HUDEP-2 (cell line): Measurements from ENCODE around the gene TBX1.
"Not testable (repeated sequence)": the region's sequence is repeated elsewhere in the genome, so short reads cannot be mapped to it uniquely, and the experiment has no call there.

ENCODE experiments used
- DNase-seq, 76 experiments: peaks; one replicate each; lab custom pipeline; 2025; ENCODE audit not compliant: unreplicated experiment in 76 of 76; lab: John Stamatoyannopoulos, UW

Gene TBX1

DNA sequence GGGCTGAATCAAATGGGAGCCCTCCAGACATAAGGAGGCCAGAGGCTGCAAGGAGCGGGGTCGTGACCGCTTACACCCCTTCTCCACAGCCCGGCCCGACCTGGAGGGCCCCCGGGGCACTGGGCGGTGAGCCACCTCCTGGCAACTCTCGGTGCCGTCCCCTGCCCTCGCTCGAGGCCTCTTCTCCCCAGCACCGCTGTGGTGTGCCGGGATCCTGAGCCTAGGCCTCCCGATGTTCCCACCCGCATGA is 37.7 kb upstream of the TBX1 start:
- DNase-seq: peak in 6 of 76 experiments; percentile 47 to 84 (median 56)

DNA sequence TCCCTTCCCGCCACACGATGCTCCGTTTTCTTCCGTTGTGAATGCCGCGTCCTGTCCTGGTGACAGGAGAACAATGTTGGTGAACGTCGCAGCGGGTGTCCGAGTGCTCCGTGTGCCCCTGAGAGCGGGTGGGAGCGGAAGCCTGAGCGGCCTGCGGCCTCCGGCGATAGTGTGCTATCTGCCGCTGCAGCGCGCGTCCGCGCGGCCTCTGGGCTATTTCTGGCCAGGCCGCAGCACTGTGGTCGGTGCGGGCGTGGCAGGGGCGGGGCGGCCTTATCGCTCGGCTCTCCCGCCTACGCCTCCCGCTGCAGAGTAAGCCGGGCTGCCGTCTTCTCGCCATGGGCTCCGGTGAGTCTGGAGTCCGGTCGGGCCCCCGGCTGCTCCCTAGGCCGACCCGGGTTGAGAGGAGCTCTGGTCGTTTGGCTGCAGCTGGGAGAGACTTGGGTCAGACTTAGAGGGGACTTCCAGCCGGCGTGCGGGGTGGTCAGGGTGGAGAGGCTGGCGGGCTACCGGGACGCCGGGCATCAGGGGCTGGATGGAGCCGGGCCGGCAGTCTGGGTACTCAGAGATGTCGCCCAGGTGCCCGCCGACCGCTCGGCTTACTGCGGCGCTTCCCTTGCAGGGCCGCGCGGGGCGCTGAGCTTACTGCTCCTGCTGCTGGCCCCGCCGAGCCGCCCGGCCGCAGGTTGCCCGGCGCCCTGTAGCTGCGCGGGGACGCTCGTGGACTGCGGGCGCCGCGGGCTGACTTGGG is 37.2 kb upstream of the TBX1 start, which contains the start of gene GP1BB:
Gene GP1BB (plus strand): TSS at position 308 of the 751 bp plus-strand sequence. CDS start 31 bp downstream, at position 339.
- peak in 74 of 76 experiments; percentile 23 to 92 (median 72) for DNase-seq

DNA sequence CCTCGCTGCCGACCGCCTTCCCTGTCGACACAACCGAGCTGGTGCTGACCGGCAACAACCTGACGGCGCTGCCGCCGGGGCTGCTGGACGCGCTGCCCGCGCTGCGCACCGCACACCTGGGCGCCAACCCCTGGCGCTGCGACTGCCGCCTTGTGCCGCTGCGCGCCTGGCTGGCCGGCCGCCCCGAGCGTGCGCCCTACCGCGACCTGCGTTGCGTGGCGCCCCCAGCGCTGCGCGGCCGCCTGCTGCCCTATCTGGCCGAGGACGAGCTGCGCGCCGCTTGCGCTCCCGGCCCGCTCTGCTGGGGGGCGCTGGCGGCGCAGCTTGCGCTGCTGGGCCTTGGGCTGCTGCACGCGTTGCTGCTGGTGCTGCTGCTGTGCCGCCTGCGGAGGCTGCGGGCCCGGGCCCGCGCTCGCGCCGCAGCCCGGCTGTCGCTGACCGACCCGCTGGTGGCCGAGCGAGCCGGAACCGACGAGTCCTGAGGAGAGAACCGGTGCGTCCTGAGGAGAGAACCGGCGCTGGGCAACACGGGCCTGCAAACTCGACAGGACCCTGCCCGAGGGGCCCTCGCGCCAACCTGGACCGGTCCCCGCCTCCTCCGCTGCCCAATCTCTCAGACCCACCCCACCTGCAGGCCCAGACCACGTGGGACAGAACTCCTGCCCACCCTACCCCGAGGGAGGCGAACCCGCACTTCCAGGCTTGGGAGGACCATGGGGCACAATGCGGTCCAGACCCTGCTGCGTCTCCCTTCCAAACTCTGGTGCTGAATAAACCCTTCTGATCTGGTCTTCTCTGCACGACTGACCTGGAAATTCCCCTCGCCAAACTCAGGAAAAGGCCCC is 36.4 kb upstream of the TBX1 start:
- DNase-seq: peak in 62 of 76 experiments; percentile 6 to 73 (median 46)

DNA sequence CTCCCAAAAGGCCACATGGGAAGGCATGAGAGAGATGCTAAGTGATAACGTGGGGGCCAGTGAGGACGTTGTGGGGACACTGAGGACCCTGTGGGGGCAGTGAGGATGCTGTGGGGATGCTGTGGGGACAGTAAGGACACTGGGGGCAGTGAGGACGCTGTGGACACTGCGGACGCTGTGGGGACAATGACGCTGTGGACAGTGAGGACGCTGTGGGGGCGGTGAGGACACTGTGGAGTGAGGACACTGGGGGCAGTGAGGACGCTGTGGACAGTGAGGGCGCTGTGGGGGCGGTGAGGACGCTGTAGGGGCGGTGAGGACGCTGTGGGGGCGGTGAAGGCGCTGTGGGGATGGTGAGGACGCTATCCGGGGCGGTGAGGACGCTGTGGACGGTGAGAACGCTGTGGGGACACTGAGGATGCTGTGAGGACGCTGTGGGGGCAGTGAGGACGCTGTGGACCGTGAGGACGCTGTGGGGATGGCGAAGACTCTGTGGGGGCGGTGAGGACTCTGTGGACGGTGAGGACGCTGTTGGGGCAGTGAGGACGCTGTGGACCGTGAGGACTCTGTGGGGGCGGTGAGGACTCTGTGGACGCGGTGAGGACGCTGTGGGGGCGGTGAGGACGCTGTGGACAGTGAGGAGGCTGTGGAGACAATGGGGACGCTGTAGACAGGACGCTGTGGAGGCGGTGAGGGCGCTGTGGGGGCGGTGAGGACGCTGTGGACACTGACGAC is 35.5 kb upstream of the TBX1 start:
- no peak for DNase-seq

DNA sequence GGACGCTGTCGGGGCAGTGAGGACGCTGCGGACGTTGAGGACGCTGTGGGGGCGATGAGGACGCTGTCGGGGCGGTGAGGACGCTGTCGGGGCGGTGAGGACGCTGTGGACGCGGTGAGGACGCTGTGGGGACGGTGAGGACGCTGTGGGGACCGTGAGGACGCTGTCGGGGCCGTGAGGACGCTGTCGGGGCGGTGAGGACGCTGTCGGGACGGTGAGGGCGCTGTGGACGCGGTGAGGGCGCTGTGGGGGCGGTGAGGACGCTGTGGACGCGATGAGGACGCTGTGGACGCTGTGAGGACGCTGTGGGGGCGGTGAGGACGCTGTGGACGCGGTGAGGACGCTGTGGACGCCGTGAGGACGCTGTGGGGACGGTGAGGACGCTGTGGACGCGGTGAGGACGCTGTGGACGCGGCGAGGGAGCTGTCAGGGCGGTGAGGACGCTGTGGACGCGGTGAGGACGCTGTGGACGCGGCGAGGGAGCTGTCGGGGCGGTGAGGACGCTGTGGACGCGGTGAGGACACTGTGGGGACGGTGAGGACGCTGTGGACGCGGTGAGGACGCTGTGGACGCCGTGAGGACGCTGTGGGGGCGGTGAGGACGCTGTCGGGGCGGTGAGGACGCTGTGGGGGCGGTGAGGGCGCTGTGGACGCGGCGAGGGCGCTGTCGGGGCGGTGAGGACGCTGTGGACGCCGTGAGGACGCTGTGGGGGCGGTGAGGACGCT is 34.4 kb upstream of the TBX1 start:
- DNase-seq: not testable (repeated sequence)

DNA sequence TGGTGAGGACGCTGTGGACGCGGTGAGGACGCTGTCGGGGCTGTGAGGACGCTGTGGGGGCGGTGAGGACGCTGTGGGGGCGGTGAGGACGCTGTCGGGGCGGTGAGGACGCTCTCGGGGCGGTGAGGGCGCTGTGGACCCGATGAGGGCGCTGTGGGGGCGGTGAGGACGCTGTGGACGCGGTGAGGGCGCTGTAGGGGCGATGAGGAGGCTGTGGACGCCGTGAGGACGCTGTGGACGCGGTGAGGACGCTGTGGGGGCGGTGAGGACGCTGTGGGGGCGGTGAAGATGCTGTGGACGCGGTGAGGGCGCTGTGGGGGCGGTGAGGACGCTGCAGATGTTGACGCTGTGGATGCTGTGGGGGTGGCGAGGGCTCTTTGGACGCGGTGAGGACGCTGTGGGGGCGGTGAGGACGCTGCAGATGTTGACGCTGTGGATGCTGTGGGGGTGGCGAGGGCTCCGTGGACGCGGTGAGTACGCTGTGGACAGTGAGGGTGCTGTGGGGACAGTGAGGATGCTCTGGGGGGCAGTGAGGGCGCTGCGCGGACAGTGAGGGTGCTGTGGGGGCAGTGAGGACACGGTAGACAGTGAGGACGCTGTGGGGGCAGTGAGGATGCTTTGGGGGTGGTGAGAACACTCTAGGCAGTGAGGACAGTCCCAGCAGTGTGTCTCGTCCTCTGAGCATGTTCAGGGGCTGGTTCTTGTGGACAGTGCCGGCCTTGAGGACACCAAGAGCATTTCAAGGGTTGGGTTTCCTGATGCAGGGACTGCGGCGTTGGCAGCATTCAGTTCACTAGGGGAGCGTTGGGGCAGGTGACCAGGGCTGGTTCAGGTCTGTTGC is 33.0 kb upstream of the TBX1 start:
- DNase-seq: no peak

DNA sequence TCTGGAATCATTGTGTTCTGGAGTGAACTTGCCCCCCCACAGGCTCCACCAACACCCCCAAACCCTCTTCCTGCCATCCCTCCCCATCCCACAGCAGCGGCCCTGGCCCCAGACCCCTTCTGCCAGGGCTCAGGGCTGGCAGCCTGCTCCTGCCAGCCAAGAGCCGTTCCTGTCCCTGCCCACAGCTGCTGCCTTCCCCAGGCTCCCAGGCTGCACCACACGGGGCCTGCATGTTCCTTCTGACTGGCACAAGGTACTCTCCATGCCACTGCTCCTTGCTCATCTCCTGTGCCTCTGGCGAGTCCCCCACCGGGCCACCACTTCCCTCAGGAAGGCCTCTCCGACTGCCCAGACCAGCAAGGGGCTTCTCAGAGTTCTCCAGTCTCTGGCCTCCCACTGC is 32.3 kb upstream of the TBX1 start:
- DNase-seq: no peak

DNA sequence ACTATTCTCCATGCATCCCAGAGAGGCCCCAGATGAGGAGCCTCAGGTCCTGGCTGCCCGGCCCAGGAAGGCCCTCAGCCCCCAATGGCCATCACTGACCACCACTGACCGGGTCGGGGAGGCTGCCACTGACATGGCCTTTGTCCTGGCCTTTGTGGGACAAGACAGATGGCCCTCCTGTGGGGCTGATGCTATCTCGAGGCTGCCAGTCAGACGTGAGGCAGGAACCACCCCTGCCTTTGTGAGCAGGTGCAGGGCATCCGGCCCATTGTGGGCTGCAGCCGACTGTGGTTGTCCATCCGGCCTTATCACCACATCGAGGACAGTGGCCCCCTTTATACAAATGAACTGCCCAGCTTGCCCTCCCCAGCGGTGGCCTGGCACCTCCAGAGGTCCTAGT is 31.7 kb upstream of the TBX1 start:
- DNase-seq: no peak

DNA sequence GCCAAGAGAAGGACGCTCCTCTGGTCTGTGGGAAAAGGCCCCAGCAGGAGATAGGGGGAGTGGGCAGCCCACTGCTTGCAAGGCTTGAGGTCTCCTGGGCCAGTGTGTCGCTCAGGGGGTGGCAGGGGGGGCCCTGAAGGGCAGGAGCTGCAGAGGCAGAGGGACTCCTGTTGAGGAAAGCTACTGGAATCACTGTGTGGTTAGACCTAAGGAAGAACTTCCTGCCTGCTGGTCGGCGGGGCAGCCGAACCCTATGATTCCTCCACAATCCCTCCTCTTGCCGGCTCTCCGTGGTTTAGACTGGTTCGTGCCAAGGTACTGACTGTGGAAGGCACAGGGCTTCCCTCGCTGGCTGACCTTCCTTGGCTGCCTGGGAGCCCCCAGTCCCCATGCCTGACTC is 31.1 kb upstream of the TBX1 start:
- DNase-seq: no peak

DNA sequence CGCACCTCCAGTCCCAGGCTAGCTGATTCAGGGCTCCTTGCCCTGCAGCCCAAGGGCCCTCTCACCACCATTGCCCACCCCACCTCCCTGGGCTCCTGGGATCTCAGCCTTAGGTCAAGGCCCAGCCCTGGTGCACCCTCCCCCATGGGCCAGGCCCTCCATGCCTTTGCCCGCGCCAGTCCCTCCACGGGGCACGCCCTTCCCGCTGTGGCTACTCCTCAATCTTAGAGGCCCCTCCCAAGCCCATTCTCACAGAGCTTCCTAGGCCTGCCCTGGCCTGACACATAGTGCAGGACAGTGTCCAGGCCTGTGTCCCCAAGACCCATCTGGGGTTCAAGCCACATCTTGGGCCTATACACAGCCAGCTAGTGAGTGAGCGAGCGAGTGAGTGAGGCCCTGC is 30.4 kb upstream of the TBX1 start:
- peak in 21 of 76 experiments; percentile 5 to 63 (median 20) for DNase-seq

DNA sequence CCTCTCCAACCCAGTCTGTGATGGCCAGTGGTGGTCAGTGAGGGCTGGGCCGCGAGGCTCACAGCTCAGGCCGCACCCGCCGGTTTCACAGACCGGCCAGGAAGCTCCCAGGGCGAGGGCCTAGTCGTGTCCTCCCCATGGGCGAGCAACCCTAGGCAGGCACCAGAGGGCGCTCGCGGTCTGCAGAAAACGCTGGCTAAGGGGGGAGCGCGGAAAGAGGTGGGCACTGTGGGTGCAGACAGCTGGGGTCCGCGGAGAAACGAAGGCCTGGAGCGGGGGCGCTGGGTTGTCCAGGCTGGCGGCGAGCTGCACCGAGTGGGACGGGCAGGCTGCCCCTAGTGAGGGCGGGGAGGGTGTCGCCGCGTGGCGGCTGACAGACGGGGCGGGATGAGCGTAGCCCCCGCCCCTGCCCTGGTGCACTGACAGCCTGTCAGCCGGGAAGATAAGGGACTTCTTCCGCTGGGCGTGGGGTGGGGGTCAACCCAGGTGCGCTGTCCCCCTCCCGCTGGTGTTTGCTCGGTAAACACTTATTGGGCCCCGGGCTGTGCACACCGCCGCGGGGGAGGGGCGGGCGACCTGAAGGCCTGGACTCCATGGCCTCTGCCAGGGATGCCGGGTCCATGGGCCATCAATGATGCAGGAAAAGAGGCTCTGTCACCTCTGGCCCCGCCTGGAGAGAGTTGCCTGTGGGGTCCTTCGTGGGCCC is 29.8 kb upstream of the TBX1 start:
- DNase-seq: peak in 65 of 76 experiments; percentile 9 to 86 (median 54)

DNA sequence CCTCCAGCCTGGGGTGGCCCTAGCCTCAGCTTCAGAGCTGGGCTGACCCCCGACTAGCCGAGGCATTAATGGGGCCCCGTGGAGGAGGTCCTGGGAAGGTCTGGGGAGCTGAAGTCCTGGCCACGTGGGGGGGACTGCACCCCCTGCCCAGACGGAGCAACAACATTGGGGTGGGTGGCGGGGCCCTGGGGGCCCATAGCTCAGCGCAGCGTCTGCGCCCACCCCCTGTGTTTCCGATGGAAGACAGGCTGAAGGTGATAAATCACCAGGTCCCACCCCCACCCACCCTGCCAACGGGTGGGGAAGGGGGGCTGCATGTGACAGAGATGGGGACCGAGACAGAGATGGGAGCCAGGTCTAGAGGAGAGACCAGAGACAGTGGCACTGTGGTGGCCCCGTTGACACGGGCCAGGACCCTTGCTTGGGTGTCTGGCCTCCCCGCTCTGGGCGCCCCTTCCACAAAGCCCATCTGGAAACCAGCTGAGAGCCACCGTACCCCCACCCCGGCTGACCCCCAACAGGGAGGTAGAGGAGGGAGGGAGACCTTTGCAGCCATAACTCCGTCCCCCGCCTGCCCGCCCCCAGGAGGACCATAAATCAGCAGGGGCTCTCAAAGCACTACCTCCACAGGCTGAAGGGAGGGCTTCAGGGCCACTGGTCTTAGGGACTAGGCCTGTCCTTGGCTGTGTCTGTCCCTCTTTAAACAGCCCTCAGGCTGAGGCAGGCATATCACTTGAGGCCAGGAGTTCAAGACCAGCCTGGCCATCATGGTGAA is 29.0 kb upstream of the TBX1 start:
- DNase-seq: no peak

DNA sequence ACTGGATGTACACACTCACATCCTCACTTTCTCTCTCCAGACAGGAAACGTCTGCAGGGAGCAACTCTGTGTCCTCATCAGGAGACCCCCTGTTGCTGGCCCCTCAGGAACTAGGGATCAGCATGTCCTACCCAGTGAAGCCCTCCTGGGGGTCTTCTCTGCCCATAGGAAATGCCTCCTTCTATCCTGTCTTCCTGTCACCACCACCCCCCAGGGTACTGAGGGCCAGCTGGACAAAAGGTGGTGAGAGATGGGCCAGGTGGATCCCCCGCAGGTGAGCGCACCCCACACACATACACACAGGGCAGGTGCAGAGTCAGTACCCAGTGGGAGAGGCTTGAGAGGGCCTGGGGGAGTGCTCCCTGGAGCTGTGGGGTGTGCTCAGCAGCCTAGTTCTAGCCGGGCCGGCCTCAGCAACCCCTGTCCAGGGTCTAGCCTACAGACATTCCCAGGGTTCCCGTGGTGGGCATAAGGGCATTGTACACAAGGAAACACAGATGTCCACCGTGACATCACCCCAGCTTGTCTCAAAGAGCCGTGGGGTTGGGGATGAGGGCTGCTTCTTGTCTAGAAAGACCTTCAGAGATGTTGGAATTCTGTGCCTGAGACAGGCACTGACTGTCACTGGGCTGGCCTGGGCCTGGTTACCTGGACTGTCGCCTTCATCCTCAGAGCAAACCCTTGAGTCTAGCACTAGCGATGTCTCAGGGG is 28.0 kb upstream of the TBX1 start:
- no peak for DNase-seq

DNA sequence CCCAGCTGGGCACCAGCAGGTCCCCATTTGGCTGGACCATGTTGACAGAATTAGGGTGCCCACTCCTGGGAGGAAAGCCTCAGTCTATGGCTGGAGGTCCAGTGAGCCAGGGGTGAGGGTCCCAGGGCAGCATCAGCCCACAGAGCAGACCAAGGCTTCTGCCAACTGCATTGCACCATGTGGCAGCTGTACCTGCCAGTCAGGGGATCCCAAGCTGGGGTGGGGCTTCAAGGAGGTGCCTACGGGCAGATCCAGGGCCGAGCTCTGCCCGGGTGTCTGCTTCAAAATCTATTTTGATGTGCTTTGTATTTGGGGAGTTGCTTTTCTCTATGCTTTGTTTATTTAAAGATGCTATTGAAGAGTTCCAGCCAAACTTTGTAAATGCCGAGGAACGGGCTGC is 26.8 kb upstream of the TBX1 start:
- DNase-seq: no peak

DNA sequence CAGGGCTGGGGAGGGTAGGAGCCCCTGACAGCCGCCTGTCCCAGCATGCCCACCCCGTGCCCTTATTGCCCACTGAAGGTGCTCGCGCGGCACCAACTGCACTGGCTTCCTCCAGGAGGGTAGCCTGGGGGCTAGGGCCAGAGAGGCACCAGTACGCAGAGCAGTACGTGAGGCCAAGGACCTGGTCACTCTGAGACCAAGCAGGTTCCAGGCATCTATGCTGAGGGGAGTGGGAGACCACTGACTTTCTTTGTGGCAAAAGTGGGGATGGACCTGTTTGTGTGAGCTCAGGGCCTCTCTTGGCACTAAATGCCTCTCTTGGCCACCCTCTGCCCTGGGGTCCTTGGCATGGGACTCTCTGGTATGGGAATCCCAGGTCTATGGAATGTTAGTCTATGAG is 26.4 kb upstream of the TBX1 start:
- DNase-seq: no peak

DNA sequence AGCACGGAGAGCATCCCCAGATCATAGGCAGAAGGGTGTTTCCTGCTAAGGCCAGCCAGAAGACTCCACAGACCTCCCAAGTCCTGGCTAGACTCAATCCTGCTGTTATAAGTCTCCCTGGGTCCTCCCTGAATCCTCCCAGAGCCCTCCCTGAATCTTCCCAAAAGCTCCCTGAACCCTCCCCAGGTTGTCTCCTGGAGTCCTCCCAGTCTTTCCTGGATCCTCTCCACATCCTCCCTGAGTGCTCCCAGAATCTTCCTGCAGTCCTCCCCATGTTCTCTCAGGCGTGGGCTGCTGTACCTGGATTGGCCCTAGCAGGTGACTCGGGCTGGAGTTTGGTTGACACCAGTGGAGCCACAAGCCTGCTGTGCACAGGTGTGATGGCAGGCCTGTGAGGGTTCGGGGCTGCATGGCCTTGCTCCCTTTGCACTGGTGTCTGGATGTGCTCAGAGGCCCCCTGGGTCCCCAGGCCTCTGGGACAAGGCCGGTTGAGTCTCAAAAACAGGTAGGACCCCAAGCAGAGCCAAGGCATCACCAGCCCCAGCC is 25.7 kb upstream of the TBX1 start:
- no peak for DNase-seq

DNA sequence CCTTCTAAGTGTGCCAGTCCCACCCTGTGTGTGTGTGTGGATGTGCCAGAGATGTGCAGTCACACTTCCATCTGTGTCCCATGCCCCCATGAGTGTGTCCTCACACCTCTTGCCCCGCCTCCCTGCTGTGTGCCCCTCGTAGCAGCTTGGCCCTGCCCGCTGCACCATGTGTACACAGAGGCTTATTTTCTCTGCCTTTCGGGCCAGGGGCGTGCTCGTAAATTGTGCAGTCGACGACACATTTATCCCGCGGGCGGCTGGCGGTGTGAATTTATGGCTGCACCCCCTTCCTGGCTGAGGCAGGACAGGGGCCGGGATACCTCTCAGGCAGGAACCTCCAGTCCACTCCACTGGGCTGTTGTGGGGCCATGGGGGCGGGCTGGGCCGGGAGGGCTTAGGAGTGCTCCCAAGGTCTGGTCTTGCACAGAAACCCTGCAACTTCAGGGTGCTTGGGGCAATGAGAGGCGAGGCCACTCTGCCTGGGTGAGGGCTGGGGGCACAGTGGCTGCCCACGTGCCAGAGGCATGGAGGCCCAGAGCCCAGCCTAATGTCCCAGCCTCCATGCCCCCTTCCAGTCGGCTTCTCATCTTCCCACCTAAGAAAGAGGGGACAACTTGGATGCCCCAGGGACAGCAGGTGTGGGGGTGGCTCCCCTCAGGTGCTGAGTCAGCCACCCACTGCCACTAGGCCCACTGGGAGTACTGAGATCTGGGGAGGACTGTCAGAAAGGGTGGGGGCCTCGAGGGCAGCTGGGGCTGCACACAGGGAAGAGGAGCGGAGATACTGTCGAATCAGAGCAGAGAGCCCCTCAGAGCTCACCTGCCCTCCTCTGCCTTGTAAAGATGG is 24.7 kb upstream of the TBX1 start:
- no peak for DNase-seq
